MG63 (cell line): ENCODE measurements around the gene LGALS8. TPM values are rescaled to one million over a fixed set of nuclear protein-coding genes. Genes with fewer than 3 reads are reported as not detected.
"Not testable (repeated sequence)": the region's sequence is repeated elsewhere in the genome, so short reads cannot be mapped to it uniquely, and the experiment has no call there.

Source experiments
- DNase-seq: peaks from one replicate; pipeline ENCODE4 v3.0.0-alpha.2; 2020
- H3K27me3 ChIP-seq: fragments of 250-450 bp; sonication (Bioruptor Pico); 2 replicates; pipeline ENCODE4 v1.5.1; 2020; ENCODE audit warnings: mild to moderate bottlenecking, moderate library complexity
- H3K36me3 ChIP-seq: fragments of 250-450 bp; sonication (Bioruptor Pico); 2 replicates; pipeline ENCODE4 v1.5.1; 2020; ENCODE audit warnings: mild to moderate bottlenecking, moderate library complexity
- H3K4me3 ChIP-seq: fragments of 250-450 bp; sonication (Bioruptor Pico); 2 replicates; pipeline ENCODE4 v1.5.1; 2020; ENCODE audit warnings: mild to moderate bottlenecking, moderate library complexity
- H3K9me3 ChIP-seq: fragments of 250-450 bp; sonication (Bioruptor Pico); 2 replicates; pipeline ENCODE4 v1.5.1; 2020; ENCODE audit warnings: mild to moderate bottlenecking, moderate library complexity
- total RNA-seq: library from RNA; depleted of rRNA; stranded (reverse); fragments of >200 nt; shearing (Covaris generic); gene quantifications from 2 replicates; pipeline ENCODE4 v1.2.3, GENCODE V29; 2014; ENCODE audit warnings: low replicate concordance

LGALS8 gene
- total RNA-seq, 1 experiment from 2014 or later, result 22.8 TPM

DNA sequence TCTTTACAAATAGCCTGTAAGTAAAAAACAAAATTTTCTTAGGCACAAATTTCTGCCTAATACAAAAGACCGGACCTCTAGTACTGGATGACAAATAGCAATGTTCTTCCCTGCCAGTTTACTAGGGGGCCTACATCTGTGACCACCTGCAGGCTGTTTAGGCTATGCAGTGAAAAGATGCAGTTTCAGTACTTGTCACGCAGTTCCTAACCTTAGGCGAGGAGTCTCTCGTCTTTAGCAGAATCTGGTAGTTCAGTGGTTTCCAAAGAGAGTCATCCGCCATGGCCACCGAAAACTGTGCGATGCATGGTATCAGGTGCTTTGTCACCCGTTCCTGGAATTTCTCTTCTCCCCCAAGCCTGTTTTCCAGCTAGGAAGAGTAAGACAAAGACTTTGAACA lies 29.6 kb downstream of the LGALS8 start:
- no peaks in the 10 kb centered on the region for H3K27me3 ChIP-seq
- no peaks in the 10 kb centered on the region for H3K9me3 ChIP-seq
- no peak for DNase-seq
- peaks cover 100% of the 10 kb centered on the region for H3K36me3 ChIP-seq
- H3K4me3 ChIP-seq, result no peak overlapping the region

DNA sequence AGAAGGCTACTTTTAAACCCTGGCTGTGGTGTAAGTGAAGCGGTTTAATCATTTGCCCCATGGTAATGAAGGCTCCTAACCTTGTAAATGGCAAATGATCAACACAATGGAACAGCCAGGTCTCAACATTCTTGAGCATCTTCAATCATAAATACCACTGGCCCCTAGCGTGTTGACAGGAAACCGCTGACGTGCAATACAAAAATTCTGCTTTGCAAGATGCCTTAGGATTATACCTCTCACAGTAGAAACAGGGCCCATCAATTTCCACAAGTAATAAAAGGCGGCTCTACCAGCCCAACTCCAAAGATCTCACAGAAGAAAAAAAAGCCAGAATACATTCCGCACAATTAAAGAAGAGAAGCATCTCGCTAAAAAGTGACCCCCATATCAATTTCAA lies 32.8 kb downstream of the LGALS8 start:
- no peak overlapping the region for H3K4me3 ChIP-seq
- DNase-seq, result no peak
- H3K27me3 ChIP-seq, result no peaks in the 10 kb centered on the region
- H3K36me3 ChIP-seq, result peaks cover 94% of the 10 kb centered on the region
- no peaks in the 10 kb centered on the region for H3K9me3 ChIP-seq

DNA sequence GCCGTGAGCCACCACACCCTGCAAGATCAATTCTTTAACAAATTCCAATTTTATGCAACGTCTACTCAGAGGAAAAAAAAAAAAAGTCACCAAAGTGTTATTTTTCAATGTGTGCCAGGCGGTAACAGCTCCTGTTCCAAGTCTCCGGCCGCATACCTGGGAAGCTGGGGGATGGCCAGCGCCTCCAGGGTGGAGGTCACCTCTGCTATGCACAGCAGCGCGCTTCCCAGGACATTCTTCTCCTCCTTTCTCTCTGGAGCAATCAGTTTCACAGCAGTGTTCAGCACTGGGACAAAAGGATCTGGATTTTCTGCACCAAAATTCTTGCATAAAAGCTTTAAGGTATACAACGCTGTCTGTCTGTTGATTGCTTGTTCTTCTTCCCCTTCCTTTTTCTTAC lies 34.3 kb downstream of the LGALS8 start:
- H3K36me3 ChIP-seq, result peaks cover 94% of the 10 kb centered on the region
- no peak for DNase-seq

DNA sequence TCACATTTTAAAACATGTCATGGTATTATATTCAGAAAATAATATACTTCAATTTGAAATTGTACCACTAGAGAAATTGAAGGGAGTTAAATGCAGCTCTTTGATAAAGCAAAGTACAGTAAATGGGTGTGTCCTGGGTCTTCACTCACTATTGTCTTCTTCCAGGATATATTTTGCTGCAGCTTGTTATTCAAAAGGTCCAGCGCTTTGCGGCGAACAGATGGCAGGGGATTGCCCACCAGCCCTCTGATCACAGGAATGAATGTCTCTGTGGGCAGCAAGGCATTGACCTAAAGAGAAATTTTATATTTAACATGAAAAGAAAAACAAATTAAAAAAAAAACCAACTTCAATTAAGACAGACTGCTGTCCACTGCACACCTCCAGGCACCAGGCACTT lies 35.1 kb downstream of the LGALS8 start:
- Histone ChIP-seq H3K9me3 (no peaks in the 10 kb centered on the region), H3K36me3 (peaks cover 94% of the 10 kb centered on the region), H3K27me3 (no peaks in the 10 kb centered on the region), H3K4me3 (no peak overlapping the region)
- DNase-seq, result no peak

More for the DNA sequence above, 34.3 kb downstream of the LGALS8 start:
- H3K27me3 ChIP-seq, result no peaks in the 10 kb centered on the region
- no peak overlapping the region for H3K4me3 ChIP-seq
- no peaks in the 10 kb centered on the region for H3K9me3 ChIP-seq

DNA sequence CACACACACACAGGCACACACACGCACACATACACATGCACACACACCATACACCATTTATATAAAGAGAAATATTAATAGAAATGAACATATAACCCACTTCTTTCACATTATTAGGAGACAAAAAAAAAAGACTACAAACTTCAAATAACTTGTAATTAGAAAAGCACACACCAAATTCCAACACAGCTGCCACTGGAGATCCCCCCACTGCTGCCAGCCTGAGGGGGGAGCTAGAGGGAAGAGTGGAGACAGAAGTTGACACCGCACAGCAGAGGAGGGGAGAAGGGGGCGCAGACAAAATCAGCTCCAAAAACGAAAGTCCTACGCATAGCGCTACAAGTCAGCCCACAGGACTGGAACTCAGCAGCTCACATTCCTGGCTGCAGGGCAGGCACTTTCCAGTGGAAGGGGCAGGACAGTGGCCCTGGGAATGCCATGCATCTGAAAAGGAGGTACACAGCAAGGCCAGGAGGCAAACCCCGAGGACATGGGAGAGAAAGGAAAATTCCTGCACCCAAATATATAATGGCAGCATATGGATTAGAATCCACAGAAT lies 36.5 kb downstream of the LGALS8 start:
- Histone ChIP-seq H3K27me3 (no peaks in the 10 kb centered on the region), H3K9me3 (no peaks in the 10 kb centered on the region), H3K36me3 (peaks cover 94% of the 10 kb centered on the region), H3K4me3 (no peak overlapping the region)
- DNase-seq, result no peak

DNA sequence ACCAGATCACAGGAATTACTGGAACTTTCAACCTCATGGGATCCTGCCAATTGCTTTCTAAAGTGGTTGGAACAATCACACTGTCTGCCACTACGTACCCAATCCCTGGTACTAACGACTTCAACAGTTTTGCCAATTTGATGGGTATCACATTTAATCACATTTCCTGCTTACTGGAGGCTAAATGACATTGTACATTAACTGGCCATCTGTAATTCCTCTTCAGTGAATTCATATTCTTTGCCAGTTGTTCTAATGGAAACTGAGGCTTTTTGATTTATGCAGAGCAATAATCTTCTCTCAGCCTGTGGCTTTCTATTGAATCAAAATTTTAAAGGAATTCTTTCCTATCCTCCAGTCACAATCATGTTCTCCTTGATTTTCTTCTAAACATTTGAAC lies 38.2 kb downstream of the LGALS8 start:
- no peak for DNase-seq
- H3K4me3 ChIP-seq, result no peak overlapping the region
- H3K9me3 ChIP-seq, result no peaks in the 10 kb centered on the region
- H3K27me3 ChIP-seq, result no peaks in the 10 kb centered on the region
- peaks cover 92% of the 10 kb centered on the region for H3K36me3 ChIP-seq

DNA sequence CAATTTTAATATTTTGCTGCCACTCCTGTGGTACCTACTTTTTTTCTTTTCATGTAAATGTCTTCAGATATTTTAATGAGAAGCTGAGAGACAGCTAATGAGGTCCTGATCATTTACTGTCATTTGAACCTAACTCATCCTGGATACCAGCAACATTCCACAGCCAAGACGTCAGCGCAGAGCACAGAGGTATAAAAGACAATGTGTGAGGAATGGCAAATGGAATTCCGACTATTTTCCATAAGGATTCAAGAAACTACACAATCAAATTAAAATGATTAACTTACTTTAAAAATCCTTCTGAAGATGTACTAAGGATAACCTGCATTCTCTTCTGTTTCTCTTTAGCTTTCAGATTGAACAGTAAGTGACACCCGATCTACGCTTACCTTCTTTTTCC lies 41.7 kb downstream of the LGALS8 start:
- DNase-seq, result no peak
- Histone ChIP-seq H3K36me3 (peaks cover 94% of the 10 kb centered on the region), H3K4me3 (no peak overlapping the region), H3K27me3 (no peaks in the 10 kb centered on the region), H3K9me3 (no peaks in the 10 kb centered on the region)

DNA sequence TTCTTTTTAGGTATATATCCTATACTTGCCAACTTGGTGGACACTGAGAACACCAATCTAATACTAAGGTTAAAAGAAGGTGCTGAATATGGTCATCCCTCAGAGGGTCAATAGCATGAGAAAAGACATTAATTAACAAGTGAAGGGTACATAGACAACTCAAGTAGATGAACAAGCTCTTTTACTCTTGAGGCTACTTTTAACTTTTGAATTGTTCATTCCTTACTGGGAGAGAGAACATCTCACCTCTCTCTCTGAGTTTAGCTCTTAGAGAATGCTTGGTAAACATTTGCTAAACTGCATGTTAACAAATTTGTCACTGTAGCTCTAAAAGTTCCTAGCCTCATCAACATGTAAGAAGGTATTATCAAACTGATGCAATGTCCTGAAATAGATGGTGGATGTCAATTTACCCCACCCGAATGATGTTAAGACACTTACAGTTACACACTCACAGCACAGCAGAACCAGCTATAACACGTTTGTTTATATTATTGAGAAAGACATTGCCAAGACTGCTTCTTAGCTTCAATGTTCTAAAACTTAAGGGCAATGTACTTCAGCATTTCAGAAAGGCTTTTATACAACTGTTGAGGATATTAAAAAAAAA lies 44.6 kb downstream of the LGALS8 start:
- Histone ChIP-seq H3K4me3 (no peak overlapping the region), H3K9me3 (no peaks in the 10 kb centered on the region), H3K36me3 (peaks cover 94% of the 10 kb centered on the region), H3K27me3 (no peaks in the 10 kb centered on the region)
- DNase-seq, result no peak

DNA sequence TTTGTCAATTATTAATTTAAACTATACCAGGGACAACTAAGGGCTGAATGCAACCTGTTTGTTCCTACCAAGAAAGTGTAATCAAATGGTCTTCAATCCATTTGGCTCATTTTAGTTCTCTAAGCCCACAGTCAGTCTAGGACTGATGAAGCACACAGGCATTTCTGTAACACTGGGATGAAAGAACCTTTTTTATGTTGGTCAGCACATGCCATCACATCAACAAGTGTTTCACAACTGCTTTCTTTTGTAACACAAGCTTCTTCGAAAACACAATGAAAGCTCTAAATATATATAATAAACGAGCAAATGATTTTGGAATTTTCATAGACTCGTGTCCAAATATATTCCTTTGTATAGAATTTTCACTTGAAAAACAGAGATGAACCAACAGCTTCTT lies 51.7 kb downstream of the LGALS8 start:
- Histone ChIP-seq H3K9me3 (no peaks in the 10 kb centered on the region), H3K4me3 (no peak overlapping the region), H3K27me3 (no peaks in the 10 kb centered on the region), H3K36me3 (peaks cover 89% of the 10 kb centered on the region)
- DNase-seq, result no peak

DNA sequence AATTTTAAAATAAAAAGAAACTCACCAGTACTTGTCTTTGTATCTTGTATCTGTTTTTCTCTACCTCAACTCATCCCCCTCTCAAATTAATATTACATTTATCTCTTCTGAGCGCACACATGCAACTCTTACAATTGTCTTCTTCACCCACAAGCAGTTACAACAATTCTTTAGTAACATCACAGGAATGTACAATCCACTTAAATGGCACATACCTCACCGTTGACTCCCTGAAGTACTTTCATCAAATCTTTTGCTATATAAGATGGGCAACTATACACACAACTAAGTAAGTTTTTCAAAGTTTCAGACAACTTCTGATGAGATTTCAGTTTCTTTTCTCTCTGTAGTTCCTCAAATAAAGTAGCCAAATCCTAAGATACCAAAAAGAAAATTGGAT lies 52.2 kb downstream of the LGALS8 start:
- H3K27me3 ChIP-seq, result no peaks in the 10 kb centered on the region
- H3K9me3 ChIP-seq, result no peaks in the 10 kb centered on the region
- H3K36me3 ChIP-seq, result peaks cover 85% of the 10 kb centered on the region
- no peak overlapping the region for H3K4me3 ChIP-seq
- no peak for DNase-seq

DNA sequence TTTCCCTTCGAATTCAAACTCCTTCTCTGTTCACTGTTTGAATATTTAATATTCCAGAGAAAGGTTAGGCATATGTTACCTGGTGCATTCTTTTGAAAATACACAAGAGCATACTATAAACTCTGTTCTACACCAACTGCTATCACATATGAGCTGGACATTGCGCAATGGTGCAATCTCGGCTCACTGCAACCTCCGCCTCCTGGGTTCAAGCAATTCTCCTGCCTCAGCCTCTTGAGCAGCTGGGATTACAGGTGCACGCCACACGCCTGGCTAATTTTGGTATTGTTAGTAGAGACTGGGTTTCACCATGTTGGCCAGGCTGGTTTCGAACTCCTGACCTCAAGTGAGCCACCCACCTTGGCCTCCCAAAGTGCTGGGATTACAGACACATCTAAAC lies 53.3 kb downstream of the LGALS8 start:
- H3K27me3 ChIP-seq, DNase-seq, H3K4me3 ChIP-seq, H3K9me3 ChIP-seq: not testable (repeated sequence)
- peaks cover 82% of the 10 kb centered on the region for H3K36me3 ChIP-seq

DNA sequence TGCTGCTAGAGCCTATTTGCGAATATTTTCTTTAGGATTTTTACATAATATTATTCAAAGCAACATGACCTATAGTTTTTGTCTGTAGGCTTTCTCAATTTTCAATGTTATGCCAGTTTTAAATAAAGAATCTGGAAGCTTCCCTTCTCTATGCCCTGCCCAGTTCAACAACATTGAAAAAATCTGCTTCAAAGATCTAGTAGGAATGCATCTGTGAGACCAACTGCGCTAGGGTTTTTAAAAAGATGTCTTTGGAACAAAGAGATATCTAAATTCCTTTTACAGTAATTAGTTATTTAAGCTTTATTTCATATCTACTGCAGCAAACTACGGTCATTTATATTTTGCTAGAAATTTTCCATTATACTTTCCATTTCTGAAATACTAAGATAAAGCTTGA lies 54.9 kb downstream of the LGALS8 start:
- no peak for DNase-seq
- Histone ChIP-seq H3K4me3 (no peak overlapping the region), H3K36me3 (peaks cover 80% of the 10 kb centered on the region), H3K9me3 (no peaks in the 10 kb centered on the region), H3K27me3 (no peaks in the 10 kb centered on the region)

DNA sequence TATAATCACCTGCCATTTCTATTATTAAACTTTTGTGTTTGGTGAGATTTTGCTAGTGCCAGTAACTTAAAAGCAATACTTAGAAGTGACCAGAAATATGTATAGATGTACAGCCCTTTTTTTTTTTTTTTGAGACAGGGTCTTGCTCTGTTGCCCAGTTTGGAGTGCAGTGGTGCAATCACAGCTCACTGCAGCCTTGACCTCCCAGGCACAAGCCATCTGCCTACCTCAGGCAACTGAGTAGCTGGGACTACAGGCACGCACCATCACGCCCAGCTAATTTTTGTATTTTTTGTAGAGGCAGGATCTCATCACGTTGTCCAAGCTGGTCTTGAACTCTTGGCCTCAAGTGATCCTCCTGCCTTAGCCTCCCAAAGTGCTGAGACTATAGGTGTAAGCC lies 56.6 kb downstream of the LGALS8 start:
- H3K27me3 ChIP-seq, H3K4me3 ChIP-seq, H3K9me3 ChIP-seq, DNase-seq: not testable (repeated sequence)
- peaks cover 81% of the 10 kb centered on the region for H3K36me3 ChIP-seq

DNA sequence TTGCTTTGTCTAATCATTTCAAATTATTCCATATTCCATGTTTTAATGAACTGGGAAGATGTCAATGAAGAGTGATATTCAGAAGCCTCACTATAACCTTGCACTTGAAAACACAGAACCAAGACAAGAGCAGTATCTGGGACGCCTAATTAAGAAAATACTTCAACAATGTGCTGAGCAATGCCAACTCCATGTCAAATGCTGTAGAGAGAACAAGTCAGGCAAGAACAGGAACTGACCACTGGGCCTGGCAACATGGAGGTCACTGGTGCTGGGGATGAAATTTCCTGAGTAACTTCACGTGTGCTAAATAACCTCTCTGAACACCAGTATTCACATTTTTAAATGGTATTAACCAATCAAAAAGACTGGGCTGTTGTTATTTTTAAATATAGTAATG lies 57.7 kb downstream of the LGALS8 start:
- Histone ChIP-seq H3K9me3 (no peaks in the 10 kb centered on the region), H3K36me3 (peaks cover 81% of the 10 kb centered on the region), H3K27me3 (no peaks in the 10 kb centered on the region), H3K4me3 (no peak overlapping the region)
- DNase-seq, result no peak

DNA sequence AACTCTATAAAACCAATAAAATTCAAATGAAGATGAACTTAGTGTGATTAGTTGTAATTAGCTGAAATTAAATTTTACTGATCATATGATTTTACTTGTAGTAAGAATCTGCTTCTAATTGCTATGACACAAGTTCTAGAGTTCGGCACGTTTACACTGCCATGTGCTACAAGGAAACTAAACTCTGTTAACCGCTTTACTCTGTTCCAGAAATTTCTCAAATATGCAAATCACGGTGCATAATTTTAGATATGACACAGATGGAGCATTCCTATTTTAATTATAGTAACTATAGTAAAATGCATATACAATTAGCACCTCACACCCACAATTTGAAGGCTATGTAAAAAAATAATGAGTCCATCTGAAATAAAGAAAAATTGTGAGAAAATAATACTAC lies 65.7 kb downstream of the LGALS8 start:
- DNase-seq, result no peak
- H3K4me3 ChIP-seq, result no peak overlapping the region
- H3K9me3 ChIP-seq, result no peaks in the 10 kb centered on the region
- peaks cover 90% of the 10 kb centered on the region for H3K36me3 ChIP-seq
- H3K27me3 ChIP-seq, result no peaks in the 10 kb centered on the region

DNA sequence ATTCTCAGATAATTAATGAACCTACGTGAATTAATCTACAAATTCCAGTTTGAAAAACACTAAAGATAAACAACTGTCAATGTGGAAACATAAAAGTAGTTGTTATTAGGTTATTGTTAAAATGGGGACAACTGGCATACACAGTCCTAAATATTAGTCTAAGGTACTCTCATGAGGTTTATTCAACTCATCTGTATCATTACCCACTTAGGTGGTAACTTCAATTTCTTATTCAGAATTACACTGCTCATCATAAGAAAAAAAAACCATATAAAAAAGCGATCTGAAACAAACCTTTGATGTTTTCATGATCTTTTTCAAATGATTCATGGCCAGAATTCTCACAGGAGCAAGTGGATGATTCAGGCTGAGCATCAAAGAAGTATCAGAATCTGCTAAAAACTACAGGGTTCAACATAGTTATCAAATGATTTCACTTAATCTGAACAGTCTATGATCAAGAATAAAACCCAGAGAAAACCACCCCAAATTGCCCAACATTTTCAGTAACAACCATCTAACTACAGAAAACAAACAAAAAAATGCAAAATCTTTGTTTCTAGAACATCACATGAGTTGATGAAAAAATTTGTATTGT lies 66.9 kb downstream of the LGALS8 start:
- Histone ChIP-seq H3K4me3 (no peak overlapping the region), H3K27me3 (no peaks in the 10 kb centered on the region), H3K9me3 (no peaks in the 10 kb centered on the region), H3K36me3 (peaks cover 86% of the 10 kb centered on the region)
- DNase-seq, result no peak

DNA sequence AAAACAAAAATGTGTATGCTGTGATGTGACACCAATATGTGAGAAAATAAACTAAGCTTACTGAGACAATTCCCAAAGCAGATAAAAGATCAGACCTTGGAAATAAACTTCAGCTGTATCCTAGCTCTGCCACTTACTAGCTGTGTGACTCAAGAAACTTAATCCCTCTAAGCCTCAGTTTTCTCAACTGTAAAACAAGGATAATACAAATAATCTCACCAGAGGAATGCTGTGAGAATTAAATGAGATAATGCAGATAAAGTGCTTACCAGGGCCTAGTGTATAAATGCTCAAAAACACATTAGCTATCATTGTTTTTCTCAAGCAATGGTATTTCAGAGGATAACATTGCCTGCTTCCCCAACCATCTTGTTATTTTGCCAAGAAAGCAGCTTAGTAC lies 78.4 kb downstream of the LGALS8 start:
- no peaks in the 10 kb centered on the region for H3K9me3 ChIP-seq

More for the DNA sequence above, 78.4 kb downstream of the LGALS8 start:
- Histone ChIP-seq H3K36me3 (peaks cover 53% of the 10 kb centered on the region), H3K27me3 (no peaks in the 10 kb centered on the region), H3K4me3 (no peak overlapping the region)
- no peak for DNase-seq
